ENCODE data around the gene RFXANK.

Gene RFXANK

GRCh38 chr19:19192910-19193423, 909 bp downstream of the RFXANK start:
- ATAC-seq = peak; percentile 9
- TF ChIP-seq POU6F1 (CRISPR knock-in tag; IDR thresholded peaks at IDR 0.05; ENCODE audit: borderline replicate concordance, low read depth) (no peak), SNAI2 (CRISPR knock-in tag; IDR thresholded peaks at IDR 0.05) (no peak), ZNF70 (CRISPR knock-in tag; IDR thresholded peaks at IDR 0.05) (no peak), PATZ1 (CRISPR knock-in tag; IDR thresholded peaks at IDR 0.05; ENCODE audit: borderline replicate concordance) (no peak), ZNF8 (CRISPR knock-in tag; IDR thresholded peaks at IDR 0.05) (no peak), RARB (CRISPR knock-in tag; IDR thresholded peaks at IDR 0.05) (no peak), TCF4 (CRISPR knock-in tag; IDR thresholded peaks at IDR 0.05; ENCODE audit: borderline replicate concordance) (no peak), CREB5 (CRISPR knock-in tag; IDR thresholded peaks at IDR 0.05; ENCODE audit: low read depth) (no peak), ZNF565 (CRISPR knock-in tag; conservative IDR thresholded peaks at IDR 0.05; ENCODE audit: low read depth) (no peak), ZFP30 (CRISPR knock-in tag; IDR thresholded peaks at IDR 0.05) (no peak), CSRNP3 (CRISPR knock-in tag; IDR thresholded peaks at IDR 0.05) (no peak), TSHZ2 (CRISPR knock-in tag; IDR thresholded peaks at IDR 0.05) (no peak), ISL1 (CRISPR knock-in tag; IDR thresholded peaks at IDR 0.05) (no peak), BACH2 (CRISPR knock-in tag; IDR thresholded peaks at IDR 0.05; ENCODE audit: borderline replicate concordance) (no peak)

GRCh38 chr19:19193926-19194325, 1.9 kb downstream of the RFXANK start:
- TF ChIP-seq OSR1 (CRISPR knock-in tag; IDR thresholded peaks at IDR 0.05) = no peak
- TF ChIP-seq ISL1 (CRISPR knock-in tag; IDR thresholded peaks at IDR 0.05) = no peak
- no peak for TF ChIP-seq PPARA (CRISPR knock-in tag; IDR thresholded peaks at IDR 0.05; ENCODE audit: borderline replicate concordance)
- no peak for TF ChIP-seq SNAI2 (CRISPR knock-in tag; IDR thresholded peaks at IDR 0.05)
- TF ChIP-seq ESRRG (CRISPR knock-in tag; IDR thresholded peaks at IDR 0.05) = no peak
- TF ChIP-seq GLIS3 (CRISPR knock-in tag; IDR thresholded peaks at IDR 0.05) = no peak
- no peak for TF ChIP-seq ZFP30 (CRISPR knock-in tag; IDR thresholded peaks at IDR 0.05)
- ATAC-seq = no peak

- TF ChIP-seq SNAI2 (CRISPR knock-in tag; IDR thresholded peaks at IDR 0.05) (no peak), CSRNP3 (CRISPR knock-in tag; IDR thresholded peaks at IDR 0.05) (no peak), TOX (CRISPR knock-in tag; IDR thresholded peaks at IDR 0.05; ENCODE audit: borderline replicate concordance) (no peak), POU6F1 (CRISPR knock-in tag; IDR thresholded peaks at IDR 0.05; ENCODE audit: borderline replicate concordance, low read depth) (no peak)
- ATAC-seq = no peak
These were observed 9.9 kb downstream of the RFXANK start for GRCh38 chr19:19201697-19202630.

All from SK-N-SH treated with all-trans-retinoic acid at 6 μM for 48 hours (cell line).